HG02763 (cell line): Measurements from ENCODE around the gene IGSF3.

Experiments used
- ATAC-seq: cut with Tn5 transposase; IDR thresholded peaks from one replicate; pipeline ENCODE4 v1.9.1; 2021; ENCODE audit warnings: mild to moderate bottlenecking, moderate library complexity; ENCODE audit not compliant: unreplicated experiment

Gene IGSF3

GRCh38 chr1:116686723-116687352, 19.3 kb upstream of the IGSF3 start:
- no peak for ATAC-seq

GRCh38 chr1:116686175-116686574, 18.6 kb upstream of the IGSF3 start:
- no peak for ATAC-seq

GRCh38 chr1:116684575-116684974, 17.0 kb upstream of the IGSF3 start:
- ATAC-seq = no peak

- ATAC-seq = no peak
Observed at GRCh38 chr1:116682641-116683221, 15.2 kb upstream of the IGSF3 start.

GRCh38 chr1:116681343-116681899, 13.9 kb upstream of the IGSF3 start:
- ATAC-seq = no peak

GRCh38 chr1:116680752-116681151, 13.2 kb upstream of the IGSF3 start:
- ATAC-seq = no peak

GRCh38 chr1:116679828-116680628, 12.5 kb upstream of the IGSF3 start:
- no peak for ATAC-seq

- ATAC-seq = no peak
Observed at GRCh38 chr1:116679091-116679827, 11.7 kb upstream of the IGSF3 start.

- no peak for ATAC-seq
Observed at GRCh38 chr1:116678732-116679090, 11.2 kb upstream of the IGSF3 start.

- no peak for ATAC-seq
Observed at GRCh38 chr1:116677474-116678062, 10.0 kb upstream of the IGSF3 start.

- ATAC-seq = no peak
Observed at GRCh38 chr1:116676291-116676690, 8.8 kb upstream of the IGSF3 start.

GRCh38 chr1:116674751-116675150, 7.2 kb upstream of the IGSF3 start:
- no peak for ATAC-seq

- ATAC-seq = no peak
Observed at GRCh38 chr1:116674011-116674531, 6.5 kb upstream of the IGSF3 start.

GRCh38 chr1:116671912-116672311, 4.4 kb upstream of the IGSF3 start:
- no peak for ATAC-seq

GRCh38 chr1:116671072-116671760, 3.7 kb upstream of the IGSF3 start:
- no peak for ATAC-seq

- ATAC-seq = no peak
Observed at GRCh38 chr1:116668277-116668676, 744 bp upstream of the IGSF3 start.

GRCh38 chr1:116667078-116667574, 407 bp downstream of the IGSF3 start:
- ATAC-seq = no peak

- ATAC-seq = no peak
Observed at GRCh38 chr1:116666187-116667077, 1.1 kb downstream of the IGSF3 start.

- ATAC-seq = no peak
Observed at GRCh38 chr1:116664978-116665371, 2.6 kb downstream of the IGSF3 start.
